BLaER1 treated with 17β-estradiol and CSF1 and Interleukin-3, amounts not matched to agents 10 nM and 100 nM (cell line): ENCODE results near the gene MARCHF2.

Experiments used
- H3K27ac ChIP-seq, 11 experiments: shearing (Covaris generic); formaldehyde crosslinking; 2 replicates each; pipeline ENCODE4 v1.8.1; 2022
- H3K27me3 ChIP-seq, 11 experiments: shearing (Covaris generic); formaldehyde crosslinking; 2 replicates each; pipeline ENCODE4 v1.8.1; 2022
- H3K36me3 ChIP-seq, 11 experiments: shearing (Covaris generic); formaldehyde crosslinking; 2 replicates each; pipeline ENCODE4 v1.8.1; 2022
- H3K4me1 ChIP-seq, 10 experiments: shearing (Covaris generic); formaldehyde crosslinking; 2 replicates each; pipeline ENCODE4 v1.8.1; 2022
- H3K4me2 ChIP-seq, 11 experiments: shearing (Covaris generic); formaldehyde crosslinking; 2 replicates each; pipeline ENCODE4 v1.8.1; 2022
- H3K4me3 ChIP-seq, 10 experiments: shearing (Covaris generic); formaldehyde crosslinking; 2 replicates each; pipeline ENCODE4 v1.8.1; 2022
- H3K9ac ChIP-seq, 11 experiments: shearing (Covaris generic); formaldehyde crosslinking; 2 replicates each; pipeline ENCODE4 v1.8.1; 2022
- H3K9me3 ChIP-seq, 11 experiments: shearing (Covaris generic); formaldehyde crosslinking; replicated peaks in 1 of 11; 2 replicates each; pipeline ENCODE4 v1.8.1; 2022
- H4K20me1 ChIP-seq, 11 experiments: shearing (Covaris generic); formaldehyde crosslinking; 2 replicates each; pipeline ENCODE4 v1.8.1; 2022
- Cebpa-rat ChIP-seq, 11 experiments: shearing (Covaris generic); IDR thresholded peaks; 2 replicates each; pipeline ENCODE4 v1.8.1; 2022

MARCHF2 gene

GRCh38 chr19:8468761-8469373, 55.8 kb downstream of the MARCHF2 start:
- Histone ChIP-seq H3K27me3 (no peaks in the 10 kb centered on the region), H3K4me1 (peaks cover 65 to 85% (median 77%) of the 10 kb centered on the region in 10 experiments), H3K36me3 (peaks cover 91 to 100% (median 97%) of the 10 kb centered on the region in 11 experiments), H4K20me1 (peaks cover 66 to 100% (median 99%) of the 10 kb centered on the region in 11 experiments; a peak in 21 of 22 replicates), H3K9ac (peak overlapping the region in 8 of 11 experiments; percentile 8 to 41 (median 30); a peak in 8 of 22 replicates), H3K9me3 (no peaks in the 10 kb centered on the region), H3K27ac (peak overlapping the region in 8 of 11 experiments; percentile 31 to 70 (median 47); a peak in 13 of 22 replicates), H3K4me3 (0 out of 20 replicates have a peak overlapping the region, but pooled peaks of 1 of the 10 experiments have one; percentile 0), H3K4me2 (peak overlapping the region; percentile 38 to 81 (median 58); a peak in 20 of 22 replicates)
- TF ChIP-seq Cebpa-rat (IDR thresholded peaks at IDR 0.05) = no peak

GRCh38 chr19:8469613-8470368, 56.7 kb downstream of the MARCHF2 start:
- peaks cover 66 to 100% (median 99%) of the 10 kb centered on the region in 11 experiments; a peak in 21 of 22 replicates for H4K20me1 ChIP-seq
- H3K9ac ChIP-seq = peak overlapping the region in 4 of 11 experiments; percentile 0 to 41 (median 36); a peak in 4 of 22 replicates
- H3K4me2 ChIP-seq = peak overlapping the region in 9 of 11 experiments; percentile 29 to 81 (median 62); a peak in 17 of 22 replicates
- H3K4me3 ChIP-seq = no peak overlapping the region
- H3K4me1 ChIP-seq = peaks cover 74 to 94% (median 87%) of the 10 kb centered on the region in 10 experiments
- no peaks in the 10 kb centered on the region for H3K27me3 ChIP-seq
- H3K9me3 ChIP-seq = no peaks in the 10 kb centered on the region
- no peak for TF ChIP-seq Cebpa-rat (IDR thresholded peaks at IDR 0.05)
- H3K27ac ChIP-seq = peak overlapping the region in 8 of 11 experiments; percentile 13 to 70 (median 44); a peak in 14 of 22 replicates
- H3K36me3 ChIP-seq = peaks cover 91 to 100% (median 95%) of the 10 kb centered on the region in 11 experiments

- Histone ChIP-seq H3K4me2 (peak overlapping the region; percentile 69 to 83 (median 75)), H3K9ac (peak overlapping the region in 9 of 11 experiments; percentile 3 to 62 (median 40); a peak in 14 of 22 replicates), H4K20me1 (peaks cover 75 to 100% (median 98%) of the 10 kb centered on the region in 11 experiments), H3K36me3 (peaks cover 90 to 100% (median 95%) of the 10 kb centered on the region in 11 experiments), H3K27me3 (no peaks in the 10 kb centered on the region), H3K4me1 (peaks cover 70 to 73% (median 72%) of the 10 kb centered on the region in 10 experiments), H3K9me3 (no peaks in the 10 kb centered on the region), H3K27ac (peak overlapping the region in 10 of 11 experiments; percentile 25 to 77 (median 60); a peak in 20 of 22 replicates), H3K4me3 (no peak overlapping the region)
- TF ChIP-seq Cebpa-rat (IDR thresholded peaks at IDR 0.05) = no peak
Measured at GRCh38 chr19:8473648-8474476, 60.8 kb downstream of the MARCHF2 start.

GRCh38 chr19:8475005-8475404, 61.9 kb downstream of the MARCHF2 start:
- Histone ChIP-seq H3K9me3 (no peaks in the 10 kb centered on the region), H3K4me3 (no peak overlapping the region), H3K4me1 (peaks cover 58 to 62% (median 61%) of the 10 kb centered on the region in 10 experiments), H3K36me3 (peaks cover 87 to 100% (median 95%) of the 10 kb centered on the region in 11 experiments), H3K27me3 (no peaks in the 10 kb centered on the region), H3K4me2 (peak overlapping the region; percentile 69 to 83 (median 75)), H3K9ac (peak overlapping the region in 9 of 11 experiments; percentile 11 to 62 (median 21); a peak in 14 of 22 replicates), H4K20me1 (peaks cover 77 to 100% (median 97%) of the 10 kb centered on the region in 11 experiments), H3K27ac (peak overlapping the region in 9 of 11 experiments; percentile 28 to 77 (median 67); a peak in 14 of 22 replicates)
- TF ChIP-seq Cebpa-rat (IDR thresholded peaks at IDR 0.05) = no peak

- Histone ChIP-seq H3K4me3 (no peak overlapping the region), H3K4me1 (peaks cover 43 to 58% (median 46%) of the 10 kb centered on the region in 10 experiments), H3K9ac (no peak overlapping the region), H3K27ac (no peak overlapping the region), H3K27me3 (no peaks in the 10 kb centered on the region), H3K36me3 (peaks cover 87 to 100% (median 95%) of the 10 kb centered on the region in 11 experiments), H3K4me2 (no peak overlapping the region), H4K20me1 (peaks cover 85 to 100% (median 97%) of the 10 kb centered on the region in 11 experiments), H3K9me3 (no peaks in the 10 kb centered on the region)
- no peak for TF ChIP-seq Cebpa-rat (IDR thresholded peaks at IDR 0.05)
Measured at GRCh38 chr19:8476524-8476923, 63.4 kb downstream of the MARCHF2 start.

- H4K20me1 ChIP-seq = peaks cover 93 to 100% (median 98%) of the 10 kb centered on the region in 11 experiments
- no peak overlapping the region for H3K27ac ChIP-seq
Measured at GRCh38 chr19:8477889-8478288, 64.8 kb downstream of the MARCHF2 start.

DNA sequence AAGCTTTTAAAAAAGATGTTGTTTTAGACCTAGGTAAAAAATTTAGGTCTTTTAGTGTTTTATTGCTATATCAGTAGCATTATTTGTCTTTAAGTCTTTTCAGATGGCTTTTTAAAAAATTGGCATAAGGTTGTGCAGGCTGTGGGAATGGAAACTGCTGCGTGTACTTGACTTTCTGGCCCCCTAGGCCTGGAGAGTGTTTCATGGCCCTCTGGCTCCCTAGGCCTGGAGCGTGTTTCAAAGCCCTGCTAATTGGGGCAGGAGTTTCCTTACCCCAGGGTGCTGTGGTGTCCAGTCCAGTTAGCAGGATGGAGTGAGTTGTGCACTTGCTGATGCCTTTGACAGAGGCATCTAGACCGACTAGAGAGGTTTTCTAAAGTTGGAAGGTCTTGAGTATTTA, 65.5 kb downstream of the MARCHF2 start:
- H3K27ac ChIP-seq = 0 out of 22 replicates have a peak overlapping the region, but pooled peaks of 1 of the 11 experiments have one; percentile 16
- H3K36me3 ChIP-seq = peaks cover 92 to 100% (median 99%) of the 10 kb centered on the region in 11 experiments
- peaks cover 0 to 1% (median 0%) of the 10 kb centered on the region in 11 experiments; a peak in 1 of 22 replicates for H3K9me3 ChIP-seq
- no peak overlapping the region; a peak in 1 of 22 replicates for H3K9ac ChIP-seq
- H3K4me2 ChIP-seq = no peak overlapping the region
- H3K4me3 ChIP-seq = no peak overlapping the region
- no peaks in the 10 kb centered on the region for H3K27me3 ChIP-seq
- H3K4me1 ChIP-seq = peaks cover 22 to 57% (median 31%) of the 10 kb centered on the region in 10 experiments
- H4K20me1 ChIP-seq = peaks cover 93 to 100% (median 99%) of the 10 kb centered on the region in 11 experiments
- TF ChIP-seq Cebpa-rat (IDR thresholded peaks at IDR 0.05) = no peak

More at GRCh38 chr19:8477889-8478288, 64.8 kb downstream of the MARCHF2 start:
- H3K4me1 ChIP-seq = peaks cover 29 to 57% (median 34%) of the 10 kb centered on the region in 10 experiments
- peaks cover 87 to 100% (median 95%) of the 10 kb centered on the region in 11 experiments for H3K36me3 ChIP-seq
- TF ChIP-seq Cebpa-rat (IDR thresholded peaks at IDR 0.05) = no peak
- no peaks in the 10 kb centered on the region for H3K27me3 ChIP-seq
- H3K9me3 ChIP-seq = no peaks in the 10 kb centered on the region
- no peak overlapping the region for H3K4me2 ChIP-seq
- H3K9ac ChIP-seq = no peak overlapping the region
- H3K4me3 ChIP-seq = no peak overlapping the region

GRCh38 chr19:8481201-8481600, 68.1 kb downstream of the MARCHF2 start:
- Histone ChIP-seq H4K20me1 (peaks cover 68 to 100% (median 79%) of the 10 kb centered on the region in 11 experiments), H3K36me3 (peaks cover 94 to 100% (median 99%) of the 10 kb centered on the region in 11 experiments), H3K27ac (peak overlapping the region in 1 of 11 experiments; percentile 44; a peak in 1 of 22 replicates), H3K9me3 (peaks cover 0 to 7% (median 0%) of the 10 kb centered on the region in 11 experiments; a peak in 1 of 22 replicates), H3K4me3 (no peak overlapping the region), H3K9ac (peak overlapping the region in 2 of 11 experiments; percentile 1 to 14; a peak in 1 of 22 replicates), H3K4me2 (no peak overlapping the region), H3K27me3 (no peaks in the 10 kb centered on the region), H3K4me1 (peaks cover 14 to 57% (median 30%) of the 10 kb centered on the region in 10 experiments)
- no peak for TF ChIP-seq Cebpa-rat (IDR thresholded peaks at IDR 0.05)
